DMS53 (cell line): ENCODE data around the gene PRELP.
"Not testable (repeated sequence)": the region's sequence is repeated elsewhere in the genome, so short reads cannot be mapped to it uniquely, and the experiment has no call there.

Experiments used
- DNase-seq: peaks from one replicate; lab custom pipeline; 2025; lab: John Stamatoyannopoulos, UW

PRELP gene

DNA sequence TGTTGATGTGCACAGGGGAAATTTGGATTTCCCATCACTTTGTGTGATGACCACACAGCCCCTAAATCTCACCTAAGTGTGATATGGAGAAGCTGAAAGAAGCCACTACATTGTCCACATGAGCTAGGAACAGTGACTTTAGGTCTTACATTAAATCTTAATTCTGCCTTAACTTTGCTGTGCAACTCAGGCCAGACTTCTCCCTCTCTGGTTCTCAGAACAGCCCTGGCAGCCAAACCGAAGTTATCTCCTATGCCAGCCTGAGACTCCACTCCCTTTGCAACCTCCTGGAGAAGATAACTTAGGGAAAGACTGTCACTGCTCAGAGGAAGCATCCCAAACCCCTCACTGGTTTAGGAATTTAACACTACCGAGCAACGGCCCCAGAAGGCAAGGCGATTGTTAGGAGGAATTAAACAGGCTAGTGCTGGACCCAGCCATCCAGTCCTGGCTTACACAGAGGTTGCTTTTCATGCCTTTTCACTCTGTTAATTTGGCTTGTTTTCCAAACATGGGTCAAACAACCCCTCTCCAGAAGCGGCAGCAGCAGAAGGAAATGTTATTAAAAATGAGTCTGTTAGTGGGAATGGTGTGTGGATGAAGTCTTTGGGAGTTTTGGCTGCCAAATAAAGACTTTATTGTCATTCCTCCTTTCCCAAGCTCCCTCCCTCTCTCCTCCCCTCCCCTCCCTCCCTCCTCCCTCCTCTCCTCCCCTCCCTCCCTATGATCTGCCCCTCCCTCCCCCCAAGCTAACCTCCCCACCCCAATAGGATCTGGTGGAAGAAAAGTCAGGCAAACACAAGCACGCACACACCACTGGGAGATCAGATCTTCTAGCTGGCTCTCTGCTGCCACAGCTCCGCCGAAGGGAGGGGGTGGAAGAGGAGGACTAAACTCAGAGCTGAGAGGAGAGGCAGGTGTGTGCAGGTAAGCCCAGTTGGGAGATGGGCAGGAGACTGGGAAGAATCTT is at the start of gene PRELP:
Gene PRELP, plus strand, starts transcription at position 795 of the 970 bp plus-strand sequence. CDS start 7,379 bp downstream, outside the sequence.
- peak; percentile 72 for DNase-seq

DNA sequence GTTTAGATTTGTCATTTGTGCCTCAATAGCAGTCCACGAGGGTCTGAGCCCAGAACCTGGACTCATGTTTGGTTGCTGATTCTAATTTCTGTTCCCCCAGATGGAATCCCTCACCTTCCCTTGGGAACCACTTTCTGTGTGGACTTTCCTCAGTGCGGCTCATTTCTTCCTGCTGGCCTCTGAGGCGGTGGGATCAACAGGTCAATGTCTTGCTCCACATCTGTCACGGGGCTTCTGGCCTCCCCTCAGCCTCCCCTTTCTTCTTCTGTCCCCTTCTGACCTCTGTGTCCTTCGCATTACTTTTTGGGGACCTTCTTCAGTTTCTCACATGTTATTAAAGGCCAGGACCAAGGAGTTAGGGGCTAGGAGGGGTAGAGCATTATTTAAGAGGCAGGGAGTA is 49.2 kb upstream of the PRELP start:
- DNase-seq: no peak

DNA sequence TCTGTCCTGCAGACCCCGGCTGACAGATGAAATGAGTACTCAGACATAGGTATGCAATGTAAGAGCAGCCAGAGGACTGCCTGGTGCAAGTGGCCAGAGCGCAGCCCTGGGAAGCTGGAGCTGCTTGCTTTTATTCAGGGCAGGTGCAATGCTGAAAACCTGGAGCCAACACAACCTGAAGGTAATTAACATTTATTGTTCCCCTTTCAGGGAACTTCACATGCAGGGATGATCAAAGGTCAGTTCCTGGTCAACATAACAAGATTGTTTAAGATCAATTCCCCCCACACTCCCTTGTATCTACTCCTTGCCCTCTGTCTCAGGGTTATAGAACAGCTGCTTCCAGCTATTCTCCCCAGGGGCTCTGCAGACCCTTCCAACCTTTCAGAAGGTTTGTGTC is 48.7 kb upstream of the PRELP start:
- peak; percentile 27 for DNase-seq

DNA sequence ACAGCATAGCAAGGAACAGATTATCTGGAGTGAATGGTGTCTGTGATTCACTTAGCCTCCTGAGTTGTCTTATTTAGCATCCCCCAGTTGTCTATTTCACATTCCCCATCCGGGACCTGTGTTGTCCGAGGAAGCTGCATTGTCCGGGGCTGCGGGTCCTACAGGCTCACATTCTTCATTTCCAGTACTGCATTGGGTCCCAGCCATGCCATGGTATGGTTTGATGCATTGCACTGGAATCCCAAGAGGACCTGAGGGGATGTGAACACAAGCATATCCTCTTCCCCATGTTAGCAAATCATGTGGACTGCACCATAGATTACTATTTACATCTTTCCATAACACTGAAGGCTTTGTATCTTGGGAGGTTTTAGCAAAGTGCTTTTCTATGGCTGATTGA is 48.2 kb upstream of the PRELP start:
- no peak for DNase-seq

DNA sequence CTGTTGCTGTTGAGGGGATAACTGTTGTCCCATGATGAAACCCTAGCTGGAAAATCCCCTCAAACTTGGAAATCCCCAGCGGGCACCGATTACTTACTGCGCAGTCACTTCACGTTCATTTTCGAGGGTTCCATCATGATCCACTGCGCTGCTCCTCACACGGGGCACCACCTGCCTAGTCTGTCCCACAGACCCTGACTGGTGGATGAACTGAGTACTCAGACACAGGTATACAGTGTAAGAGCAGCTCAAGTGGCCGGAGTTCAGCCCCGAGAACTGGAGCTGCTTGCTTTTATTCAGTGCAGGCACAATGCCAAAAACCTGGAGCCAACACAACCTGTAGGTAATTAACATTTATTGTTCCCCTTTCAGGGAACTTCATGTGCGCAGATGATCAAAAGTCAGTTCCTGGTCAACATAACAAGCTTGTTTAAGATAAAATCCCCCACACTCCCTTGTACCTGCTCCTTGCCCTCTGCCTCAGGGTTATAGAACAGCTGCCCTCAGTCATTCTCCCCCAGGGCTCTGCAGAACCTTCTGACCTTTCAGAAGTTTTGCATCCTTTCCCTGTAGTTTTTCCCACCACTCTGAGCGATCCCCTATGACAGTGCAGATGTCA is 46.5 kb upstream of the PRELP start:
- DNase-seq: peak; percentile 68

DNA sequence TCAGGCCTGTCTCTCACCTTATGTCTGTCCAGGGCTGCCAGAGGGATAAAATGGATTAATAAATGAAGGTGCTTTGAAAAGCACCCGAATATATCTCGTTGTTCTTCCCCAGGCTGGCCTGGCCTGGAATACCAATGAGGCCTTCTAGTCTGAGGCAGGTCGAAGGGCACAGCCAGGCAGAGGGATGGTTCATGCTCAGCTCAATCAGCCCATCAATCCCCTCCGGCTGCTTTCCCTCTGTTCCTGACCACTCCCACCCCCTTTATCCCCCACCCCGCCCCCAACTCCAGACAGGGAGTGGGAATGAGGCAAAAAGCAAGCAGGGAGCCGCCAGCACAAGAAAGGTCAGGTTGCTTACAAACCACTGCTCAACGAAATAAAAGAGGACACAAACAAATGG is 40.0 kb upstream of the PRELP start:
- no peak for DNase-seq

DNA sequence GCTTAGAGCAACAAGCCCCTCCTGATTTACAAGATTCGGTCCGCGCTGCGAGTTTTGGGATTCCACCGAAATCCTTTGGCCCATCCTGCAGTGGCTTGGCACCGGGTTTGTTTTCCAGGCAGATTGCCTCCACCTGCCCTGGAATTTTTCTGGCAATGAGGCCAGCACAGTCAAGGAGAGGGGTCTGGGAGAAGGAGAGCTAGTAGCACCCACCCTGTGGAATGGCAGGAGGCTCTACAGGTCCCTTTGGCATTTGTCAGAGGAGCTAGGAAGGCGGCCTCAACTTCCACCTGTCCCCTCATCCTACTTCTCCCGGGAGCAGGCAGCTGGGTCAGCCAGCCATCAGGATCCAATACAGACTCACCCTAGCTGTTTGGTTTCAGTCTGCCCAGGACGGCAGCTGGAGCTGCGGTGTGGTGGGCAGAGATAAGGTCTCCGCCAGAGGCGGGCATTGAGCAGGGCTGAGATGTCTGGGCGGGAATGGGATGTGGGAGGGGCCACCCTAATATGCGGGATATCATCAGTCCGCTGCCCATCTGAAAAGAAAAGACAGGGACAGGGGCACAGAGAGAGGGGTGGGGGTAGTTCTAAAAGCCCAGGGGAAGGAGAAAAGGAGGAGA is 37.8 kb upstream of the PRELP start:
- no peak for DNase-seq

DNA sequence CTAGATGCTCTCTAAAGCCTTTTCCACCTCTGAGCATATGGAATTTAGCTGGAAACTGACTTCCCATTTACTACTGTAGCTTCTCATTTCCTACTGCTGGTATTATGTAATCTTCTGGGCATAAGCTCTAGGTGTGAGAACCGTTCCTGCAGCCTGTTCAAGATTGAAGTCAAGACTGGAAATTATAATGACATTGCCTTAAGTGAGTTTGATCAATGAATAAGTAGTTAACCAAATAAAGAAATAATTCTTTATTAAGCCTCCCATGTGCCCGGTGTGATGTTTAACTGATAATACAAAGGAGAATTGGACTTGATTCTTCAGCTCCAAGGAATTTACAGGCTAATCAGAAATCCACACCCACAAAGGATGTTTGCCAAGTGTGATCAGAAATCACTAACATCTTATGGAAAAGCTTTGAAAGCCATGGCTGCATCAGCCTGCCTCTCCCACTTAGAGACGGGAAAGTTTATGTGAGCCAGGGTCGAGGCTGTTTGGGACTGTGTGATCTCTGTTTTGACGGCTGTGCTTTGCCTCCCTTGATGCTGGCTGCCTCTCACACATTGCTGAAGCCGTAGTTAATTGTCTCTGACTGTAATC is 36.4 kb upstream of the PRELP start:
- no peak for DNase-seq

DNA sequence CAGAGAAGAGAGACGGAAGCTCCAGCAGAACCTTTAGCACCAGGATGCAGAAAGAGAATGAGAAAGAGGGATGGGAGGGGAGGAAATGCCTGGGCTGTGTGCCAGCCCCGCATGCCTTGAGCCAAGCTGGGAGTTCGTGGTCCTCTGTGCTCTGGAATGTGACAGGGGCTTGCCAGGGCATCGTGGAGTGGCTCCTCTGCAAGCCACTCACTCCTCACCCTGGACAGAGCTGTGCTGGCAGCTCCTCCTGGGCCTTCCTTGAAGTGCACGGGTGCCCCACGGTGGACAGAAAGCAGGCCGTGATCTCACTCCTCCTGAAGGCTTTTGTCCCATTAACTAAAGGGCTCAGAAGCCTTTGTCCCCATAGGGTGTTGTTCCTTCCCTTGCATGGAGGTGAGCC is 34.8 kb upstream of the PRELP start:
- DNase-seq: peak; percentile 71

DNA sequence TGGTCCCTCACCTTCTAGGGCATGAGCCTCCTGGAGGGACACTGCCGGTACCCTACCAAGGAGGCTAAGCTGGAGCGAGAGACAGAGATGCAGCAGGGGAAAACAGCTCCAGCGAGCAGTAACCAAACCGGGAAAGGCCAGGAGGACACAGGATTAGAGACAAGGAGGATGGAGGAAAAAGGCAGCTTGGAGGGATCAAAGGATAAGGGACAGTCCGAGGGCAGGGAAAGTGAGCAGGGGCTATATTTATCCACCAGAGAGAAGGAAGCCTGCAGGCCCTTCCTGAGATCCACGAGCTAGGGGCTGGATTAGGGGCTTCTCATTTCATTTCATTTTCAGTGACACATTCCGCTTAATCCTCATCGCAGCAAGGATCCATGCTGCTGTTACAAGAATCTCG is 33.8 kb upstream of the PRELP start:
- DNase-seq: no peak

DNA sequence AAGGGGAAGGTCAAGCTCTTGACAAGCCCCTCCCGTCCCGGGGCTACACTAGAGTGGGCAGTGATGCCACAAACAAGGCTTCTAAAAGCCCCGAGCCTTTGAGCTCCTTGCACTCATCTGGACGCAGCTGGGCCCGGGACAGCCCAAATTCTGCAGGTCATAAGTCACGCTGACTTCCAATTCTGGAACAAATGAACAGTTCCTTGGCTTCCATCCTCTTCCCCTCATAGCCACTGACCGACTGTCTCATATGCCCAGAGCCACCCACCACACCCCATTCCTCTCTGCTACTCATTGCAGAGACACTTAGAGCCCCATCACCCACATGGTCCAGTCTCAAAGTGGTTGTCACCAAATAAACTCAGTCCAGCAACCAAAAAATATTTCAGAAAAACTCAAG is 32.8 kb upstream of the PRELP start:
- DNase-seq: no peak

DNA sequence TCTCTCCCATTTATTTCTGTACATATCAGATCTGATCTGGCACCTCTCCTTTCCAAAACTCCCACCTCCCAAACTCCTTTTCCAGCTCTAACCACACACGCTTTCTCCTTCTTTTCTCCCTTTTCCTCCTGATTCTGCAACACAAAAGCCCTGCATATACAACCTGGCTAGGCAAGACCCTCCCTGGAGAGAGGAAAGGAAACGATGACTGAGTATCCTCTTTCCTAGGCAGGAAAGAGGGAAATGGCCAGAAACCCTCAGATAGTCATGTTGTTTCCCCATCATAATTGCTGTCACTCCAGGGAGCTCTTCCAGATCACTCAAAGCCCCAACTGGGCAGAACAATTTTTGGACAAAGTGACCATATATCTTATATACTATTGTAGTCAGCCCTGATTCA is 32.3 kb upstream of the PRELP start:
- no peak for DNase-seq

DNA sequence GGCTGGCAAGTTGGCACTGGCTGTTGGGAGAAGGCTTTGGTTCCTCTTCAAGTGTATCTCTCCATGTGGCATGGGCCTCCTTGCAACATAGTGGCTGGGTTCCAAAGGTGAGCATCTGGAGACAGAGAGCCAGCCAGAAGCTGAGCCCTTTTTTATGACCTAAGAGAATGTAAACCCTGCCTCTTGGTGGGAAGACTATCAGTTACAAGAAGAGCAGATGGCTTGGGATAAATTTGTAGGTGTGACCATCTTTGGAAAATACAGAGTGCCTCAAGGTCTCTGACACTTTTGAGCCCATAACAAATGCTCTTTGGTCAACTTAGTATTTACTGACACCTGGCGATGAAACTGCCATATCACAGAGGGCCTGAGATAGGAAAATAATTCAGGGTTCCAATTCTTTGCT is 31.4 kb upstream of the PRELP start:
- no peak for DNase-seq

DNA sequence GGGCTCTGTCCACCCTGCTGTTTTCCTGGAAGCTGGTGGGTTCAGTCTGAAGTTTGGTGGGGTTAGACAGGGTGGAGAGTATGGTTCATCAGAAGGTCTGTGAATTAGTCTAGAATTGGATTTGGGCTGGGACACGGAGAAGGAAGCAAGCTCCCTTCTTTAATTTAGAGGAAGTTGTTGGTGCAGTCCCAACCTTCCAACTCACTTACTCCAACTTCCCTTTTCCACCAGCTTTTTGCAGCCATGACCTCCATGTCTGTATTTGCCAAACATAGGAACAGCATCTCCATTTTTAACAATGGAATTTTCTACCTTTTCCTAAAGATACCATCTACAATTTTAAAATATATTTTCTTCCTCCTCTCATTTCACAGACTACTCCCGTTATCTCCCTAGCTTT is 28.5 kb upstream of the PRELP start:
- DNase-seq: no peak

DNA sequence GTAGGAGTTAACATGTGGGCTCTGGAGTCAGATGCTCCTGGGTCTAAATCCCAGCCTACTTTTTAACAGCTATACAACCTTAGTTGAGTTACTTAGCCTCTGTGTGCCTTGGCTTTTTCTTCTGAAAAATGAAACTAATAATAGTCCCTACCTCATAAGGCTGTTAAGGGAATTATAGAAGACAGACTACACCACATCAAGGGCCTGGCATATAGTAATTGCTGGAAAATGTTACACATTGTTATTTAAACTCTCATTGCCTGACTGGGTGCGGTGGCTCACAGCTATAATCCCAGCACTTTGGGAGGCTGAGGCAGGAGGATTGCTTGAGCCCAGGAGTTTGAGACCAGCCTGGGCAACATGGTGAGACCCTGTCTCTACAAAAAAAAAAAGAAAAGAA is 28.0 kb upstream of the PRELP start:
- DNase-seq: not testable (repeated sequence)

DNA sequence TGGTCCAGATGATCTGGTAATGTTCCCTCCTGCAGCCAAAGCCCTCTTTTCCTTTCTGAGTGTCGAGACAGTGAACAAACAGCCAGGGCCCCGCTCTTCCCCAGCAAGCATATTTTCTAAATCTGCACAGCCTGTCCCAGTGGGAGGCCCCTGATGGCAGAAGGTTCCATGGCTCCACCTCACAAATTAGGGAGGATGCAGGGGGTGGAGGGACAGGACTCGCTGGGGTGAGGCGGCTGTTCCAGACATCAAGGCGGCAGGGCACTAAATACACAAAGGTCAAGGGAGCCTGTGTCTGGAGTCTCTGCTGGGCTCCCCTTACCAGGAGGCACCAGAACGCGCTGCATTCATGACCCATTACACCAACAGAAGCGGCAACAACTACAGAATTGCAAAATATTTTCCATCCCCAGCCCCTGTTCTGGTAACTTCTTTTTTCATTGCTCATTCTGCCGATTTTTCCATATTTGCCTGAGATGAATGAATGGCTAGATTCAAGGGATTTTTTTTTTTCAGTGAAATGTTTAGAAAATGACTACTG is 27.0 kb upstream of the PRELP start:
- DNase-seq: no peak

DNA sequence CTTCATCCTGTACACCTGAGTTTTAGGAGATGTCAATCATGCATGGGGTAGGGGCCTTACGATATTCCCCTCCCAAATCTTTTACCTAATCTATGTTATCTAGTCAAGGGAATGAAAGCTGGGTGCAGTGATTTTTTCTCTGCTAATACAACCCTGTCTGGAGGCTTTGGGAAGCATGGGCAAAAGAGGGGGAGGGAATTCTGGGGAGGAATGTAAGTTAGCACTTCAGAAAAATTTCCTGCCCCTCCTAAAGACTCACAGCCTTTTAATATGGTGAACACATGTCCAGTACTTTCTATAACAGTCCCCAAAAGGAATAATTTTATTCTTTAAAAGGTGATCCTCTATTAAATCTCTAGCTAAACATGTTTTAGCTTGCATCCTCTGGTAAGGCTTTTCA is 25.6 kb upstream of the PRELP start:
- no peak for DNase-seq

DNA sequence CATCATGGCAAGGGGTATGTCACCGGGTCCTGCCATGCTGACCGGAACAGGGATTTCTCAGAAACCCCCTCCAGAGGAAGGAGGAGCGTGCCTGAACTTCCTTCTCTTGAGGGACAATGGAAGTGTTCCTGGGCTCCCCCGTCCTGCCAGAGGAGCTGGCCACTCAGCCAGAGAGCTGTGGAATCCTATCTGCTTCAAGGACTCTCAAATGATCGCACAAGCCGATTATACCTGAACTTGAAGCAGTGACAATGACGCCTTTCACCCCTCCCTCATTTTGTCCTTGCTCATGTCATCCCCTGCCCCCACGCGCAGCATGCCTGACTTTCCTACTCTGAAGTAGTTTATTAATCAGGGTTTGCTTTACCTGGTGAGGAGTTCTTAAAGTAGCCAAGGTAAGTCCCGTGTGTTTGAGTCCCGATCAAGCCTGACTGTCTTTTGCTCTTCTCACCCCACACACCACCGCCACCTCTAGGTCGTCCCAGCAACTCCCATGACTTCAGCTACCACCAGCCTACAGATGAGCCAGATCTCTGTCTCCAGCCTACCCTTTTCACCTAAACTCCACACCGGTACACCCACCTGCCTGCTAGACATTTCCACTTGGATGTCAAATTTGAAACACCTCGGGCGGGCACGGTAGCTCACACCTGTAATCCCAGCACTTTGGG is 25.0 kb upstream of the PRELP start:
- peak; percentile 24 for DNase-seq

DNA sequence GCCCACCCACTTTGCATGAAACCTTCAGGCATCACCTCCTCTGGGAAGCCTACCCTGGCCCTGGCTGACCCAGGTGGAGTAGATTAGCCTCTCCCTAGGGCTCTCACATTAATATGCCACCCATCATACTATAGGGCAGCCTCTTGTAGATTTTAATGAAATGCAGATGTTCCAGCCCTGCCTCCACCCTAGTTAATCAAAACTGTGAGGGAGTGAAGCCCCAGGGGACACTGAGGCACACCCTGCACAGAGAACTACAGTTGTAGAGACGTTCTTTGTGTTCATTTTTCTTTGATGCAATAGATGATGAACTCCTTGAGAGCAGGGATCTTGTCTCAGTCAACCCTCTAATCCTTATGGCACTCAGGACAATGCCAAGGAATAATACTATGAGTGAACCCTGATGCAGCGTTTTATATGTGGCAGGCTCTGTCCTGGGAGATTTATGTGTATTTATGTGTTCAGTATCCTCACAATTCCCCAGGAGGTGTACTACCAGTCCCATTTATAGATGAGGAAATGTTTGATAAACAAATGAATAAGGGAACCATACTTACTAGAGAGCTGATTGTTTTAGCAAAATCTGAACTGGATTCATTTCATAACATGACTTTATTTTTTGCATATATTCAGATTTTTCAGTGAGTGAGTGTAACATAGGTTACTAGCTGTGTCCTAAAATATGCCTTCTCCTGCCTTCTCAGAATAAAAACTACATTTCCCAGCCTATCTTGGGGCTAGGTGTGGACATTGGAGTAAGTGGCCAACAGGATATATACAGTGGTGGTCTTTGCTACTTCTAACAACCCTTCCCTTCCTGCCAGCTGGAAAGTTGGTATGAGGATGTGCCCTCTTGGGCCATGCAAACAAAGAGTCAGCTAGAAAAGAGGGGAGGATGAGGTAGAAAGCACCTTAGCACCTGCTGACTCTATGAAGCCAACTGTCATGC is 23.5 kb upstream of the PRELP start:
- DNase-seq: no peak

DNA sequence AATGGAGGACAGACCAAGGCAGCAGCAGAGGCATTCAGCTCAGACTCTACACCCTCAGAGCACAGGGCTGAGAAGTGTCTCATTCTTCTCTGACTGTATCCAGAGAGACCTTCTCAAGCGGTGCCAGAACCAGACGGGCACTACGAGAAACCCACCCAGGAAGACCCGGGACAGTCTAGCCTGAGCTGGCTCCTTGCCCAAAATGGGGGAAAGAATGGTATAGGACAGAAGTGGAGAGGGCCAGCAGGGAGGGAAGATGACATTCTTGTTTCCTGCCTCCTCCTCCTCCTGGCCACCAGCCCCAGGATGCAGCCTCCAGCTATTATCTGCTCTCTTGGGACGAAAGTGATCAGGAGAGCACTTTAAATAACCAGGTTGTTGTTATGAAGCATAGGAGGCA is 22.6 kb upstream of the PRELP start:
- DNase-seq: no peak

DNA sequence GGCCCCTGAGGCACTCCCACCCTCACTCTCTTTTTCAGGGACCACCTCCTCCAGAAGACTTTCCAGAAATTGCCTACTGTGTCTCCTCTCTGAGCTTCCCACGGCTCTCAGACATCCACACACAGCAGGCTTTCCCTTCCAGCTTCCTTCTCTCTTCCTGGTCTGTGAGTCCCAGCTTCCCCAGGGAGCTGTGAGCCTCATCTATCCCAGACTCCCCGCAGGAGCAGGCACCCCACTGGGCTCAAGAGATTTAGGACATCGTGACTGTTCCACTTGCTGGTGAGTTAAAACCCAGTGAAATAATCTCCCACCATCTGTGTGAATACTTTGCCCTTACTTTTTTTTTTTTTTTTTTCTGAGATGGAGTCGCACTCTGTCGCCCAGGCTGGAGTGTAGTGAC is 22.0 kb upstream of the PRELP start:
- no peak for DNase-seq
